ENCODE measurements around the gene CCDC197. TPM values are rescaled to one million over a fixed set of nuclear protein-coding genes. Genes with fewer than 3 reads are reported as not detected.

The CCDC197 gene
- total RNA-seq, 1 donor from 2014 or later, result not detected

DNA sequence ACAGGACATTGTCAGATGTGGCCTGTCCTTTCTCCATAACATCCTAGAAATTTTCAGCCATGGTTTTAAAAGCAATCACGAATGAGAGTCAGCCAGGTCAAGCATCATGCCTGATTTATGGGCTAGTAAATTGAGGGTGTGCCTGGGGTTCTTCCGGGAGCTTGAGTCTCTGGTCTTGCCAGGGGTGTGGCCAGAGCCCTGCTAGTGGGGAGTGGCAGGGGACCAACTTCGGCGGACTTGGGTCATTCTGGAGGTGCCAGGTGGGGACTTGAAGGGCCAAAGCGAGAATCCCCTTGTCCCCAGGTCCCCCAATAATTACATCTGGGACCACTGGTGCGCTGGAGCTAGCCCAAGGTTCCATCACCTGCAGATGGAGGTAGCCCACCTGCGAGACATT, 34.8 kb downstream of the CCDC197 start:
- TF ChIP-seq CTCF (IDR thresholded peaks at IDR 0.05), result no peak
- Mint-ChIP-seq H3K4me3 (ENCODE audit: unreplicated experiment) (no peak overlapping the region), H3K36me3 (ENCODE audit: low read depth) (no peaks in the 10 kb centered on the region)

GRCh38 chr14:94034886-94035285, 37.8 kb downstream of the CCDC197 start:
- no peak for TF ChIP-seq CTCF (IDR thresholded peaks at IDR 0.05)
- Mint-ChIP-seq H3K27me3 (ENCODE audit: low read depth) (no peaks in the 10 kb centered on the region), H3K4me1 (ENCODE audit: low read depth) (no peaks in the 10 kb centered on the region), H3K36me3 (ENCODE audit: low read depth) (no peaks in the 10 kb centered on the region), H3K4me3 (ENCODE audit: unreplicated experiment) (no peak overlapping the region), H3K9me3 (ENCODE audit: low read depth) (no peaks in the 10 kb centered on the region), H3K27ac (ENCODE audit: unreplicated experiment) (no peak overlapping the region)
- no peak for DNase-seq (ENCODE audit: low spot score)

More for the DNA sequence above, 34.8 kb downstream of the CCDC197 start:
- H3K9me3 Mint-ChIP-seq (ENCODE audit: low read depth), result no peaks in the 10 kb centered on the region
- no peak overlapping the region for H3K27ac Mint-ChIP-seq (ENCODE audit: unreplicated experiment)
- H3K4me1 Mint-ChIP-seq (ENCODE audit: low read depth), result no peaks in the 10 kb centered on the region
- H3K27me3 Mint-ChIP-seq (ENCODE audit: low read depth), result no peaks in the 10 kb centered on the region
- DNase-seq (ENCODE audit: low spot score), result no peak

- Mint-ChIP-seq H3K27ac (ENCODE audit: unreplicated experiment) (no peak overlapping the region), H3K4me3 (ENCODE audit: unreplicated experiment) (no peak overlapping the region), H3K27me3 (ENCODE audit: low read depth) (no peaks in the 10 kb centered on the region), H3K9me3 (ENCODE audit: low read depth) (no peaks in the 10 kb centered on the region), H3K36me3 (ENCODE audit: low read depth) (no peaks in the 10 kb centered on the region), H3K4me1 (ENCODE audit: low read depth) (no peaks in the 10 kb centered on the region)
- peak; percentile 89 for TF ChIP-seq CTCF (IDR thresholded peaks at IDR 0.05)
- no peak for DNase-seq (ENCODE audit: low spot score)
Observed at GRCh38 chr14:94036313-94037167, 39.4 kb downstream of the CCDC197 start.

GRCh38 chr14:94037954-94038353, 40.9 kb downstream of the CCDC197 start:
- H3K4me1 Mint-ChIP-seq (ENCODE audit: low read depth), result no peaks in the 10 kb centered on the region
- no peaks in the 10 kb centered on the region for H3K36me3 Mint-ChIP-seq (ENCODE audit: low read depth)
- no peaks in the 10 kb centered on the region for H3K27me3 Mint-ChIP-seq (ENCODE audit: low read depth)
- no peak for DNase-seq (ENCODE audit: low spot score)
- TF ChIP-seq CTCF (IDR thresholded peaks at IDR 0.05), result no peak
- no peak overlapping the region for H3K4me3 Mint-ChIP-seq (ENCODE audit: unreplicated experiment)
- H3K27ac Mint-ChIP-seq (ENCODE audit: unreplicated experiment), result no peak overlapping the region
- H3K9me3 Mint-ChIP-seq (ENCODE audit: low read depth), result no peaks in the 10 kb centered on the region

- Mint-ChIP-seq H3K4me1 (ENCODE audit: low read depth) (no peaks in the 10 kb centered on the region), H3K36me3 (ENCODE audit: low read depth) (peaks cover 1% of the 10 kb centered on the region), H3K27ac (ENCODE audit: unreplicated experiment) (no peak overlapping the region), H3K9me3 (ENCODE audit: low read depth) (no peaks in the 10 kb centered on the region), H3K4me3 (ENCODE audit: unreplicated experiment) (no peak overlapping the region), H3K27me3 (ENCODE audit: low read depth) (no peaks in the 10 kb centered on the region)
- no peak for TF ChIP-seq CTCF (IDR thresholded peaks at IDR 0.05)
- no peak for DNase-seq (ENCODE audit: low spot score)
Observed at GRCh38 chr14:94038510-94038909, 41.4 kb downstream of the CCDC197 start.
